HG03139 (cell line): ENCODE measurements around the gene C1orf198.
A peak's percentile ranks its signal among the peaks of the same experiment; 100 is the strongest.

ENCODE experiments used
- ATAC-seq: cut with Tn5 transposase; IDR thresholded peaks from one replicate; pipeline ENCODE4 v1.9.1; 2021; ENCODE audit not compliant: unreplicated experiment

C1orf198 gene

GRCh38 chr1:230867903-230868735 is at the start of gene C1orf198:
Gene C1orf198, minus strand, starts transcription at chr1:230868521. Its CDS starts 9 bp downstream, at chr1:230868512.
- peak; percentile 79 for ATAC-seq

GRCh38 chr1:230917284-230918135 is 49.2 kb upstream of the C1orf198 start:
- ATAC-seq = no peak

GRCh38 chr1:230916587-230917283 is 48.4 kb upstream of the C1orf198 start:
- ATAC-seq = no peak

GRCh38 chr1:230915078-230915477 is 46.8 kb upstream of the C1orf198 start:
- no peak for ATAC-seq

- no peak for ATAC-seq
Observed at GRCh38 chr1:230913496-230913895, 45.2 kb upstream of the C1orf198 start.

GRCh38 chr1:230910755-230911117 is 42.4 kb upstream of the C1orf198 start:
- no peak for ATAC-seq

- ATAC-seq = no peak
Observed at GRCh38 chr1:230909974-230910754, 41.8 kb upstream of the C1orf198 start.

GRCh38 chr1:230907472-230908205 is 39.3 kb upstream of the C1orf198 start:
- no peak for ATAC-seq

- no peak for ATAC-seq
Observed at GRCh38 chr1:230906226-230906625, 37.9 kb upstream of the C1orf198 start.

- no peak for ATAC-seq
Observed at GRCh38 chr1:230905733-230906132, 37.4 kb upstream of the C1orf198 start.

- ATAC-seq = no peak
Observed at GRCh38 chr1:230902349-230902923, 34.1 kb upstream of the C1orf198 start.

GRCh38 chr1:230901671-230902070 is 33.4 kb upstream of the C1orf198 start:
- ATAC-seq = no peak

- ATAC-seq = no peak
Observed at GRCh38 chr1:230900984-230901383, 32.7 kb upstream of the C1orf198 start.

- ATAC-seq = no peak
Observed at GRCh38 chr1:230899841-230900251, 31.5 kb upstream of the C1orf198 start.

GRCh38 chr1:230898748-230899147 is 30.4 kb upstream of the C1orf198 start:
- ATAC-seq = no peak

GRCh38 chr1:230898144-230898543 is 29.8 kb upstream of the C1orf198 start:
- no peak for ATAC-seq

GRCh38 chr1:230896779-230897178 is 28.5 kb upstream of the C1orf198 start:
- no peak for ATAC-seq

GRCh38 chr1:230895452-230895851 is 27.1 kb upstream of the C1orf198 start:
- no peak for ATAC-seq

- no peak for ATAC-seq
Observed at GRCh38 chr1:230894664-230895063, 26.3 kb upstream of the C1orf198 start.

GRCh38 chr1:230894032-230894431 is 25.7 kb upstream of the C1orf198 start:
- no peak for ATAC-seq
